ENCODE results near the gene PNP. TPM values are rescaled to one million over a fixed set of nuclear protein-coding genes. Genes with fewer than 3 reads are reported as not detected.

Gene PNP
- total RNA-seq, 4 donors from 2014 or later = 17.5 to 47.3 (median 35.7) TPM

- no peak for TF ChIP-seq CTCF (IDR thresholded peaks at IDR 0.05; ENCODE audit: low read depth)
Observed at GRCh38 chr14:20472536-20473169, 3.4 kb downstream of the PNP start.

GRCh38 chr14:20476776-20477175 lies 7.6 kb downstream of the PNP start:
- no peak for TF ChIP-seq CTCF (IDR thresholded peaks at IDR 0.05; ENCODE audit: low read depth)

- no peak for TF ChIP-seq CTCF (IDR thresholded peaks at IDR 0.05; ENCODE audit: low read depth)
Observed at GRCh38 chr14:20477211-20477876, 8.1 kb downstream of the PNP start.

GRCh38 chr14:20478894-20479293 lies 9.7 kb downstream of the PNP start:
- TF ChIP-seq CTCF (IDR thresholded peaks at IDR 0.05; ENCODE audit: low read depth) = no peak

- TF ChIP-seq CTCF (IDR thresholded peaks at IDR 0.05; ENCODE audit: low read depth) = no peak
Observed at GRCh38 chr14:20482382-20482781, 13.2 kb downstream of the PNP start.

GRCh38 chr14:20485900-20486299 lies 16.7 kb downstream of the PNP start:
- no peak for TF ChIP-seq CTCF (IDR thresholded peaks at IDR 0.05; ENCODE audit: low read depth)

- no peak for TF ChIP-seq CTCF (IDR thresholded peaks at IDR 0.05; ENCODE audit: low read depth)
Observed at GRCh38 chr14:20486684-20487395, 17.6 kb downstream of the PNP start.

Data from subcutaneous adipose tissue (tissue), 4 donors.